GM19463 (cell line): ENCODE data around the gene PRLR.
A peak's percentile ranks its signal among the peaks of the same experiment; 100 is the strongest.

Experiments
- ATAC-seq: cut with Tn5 transposase; IDR thresholded peaks from one replicate; pipeline ENCODE4 v1.9.1; 2021; ENCODE audit warnings: mild to moderate bottlenecking, moderate library complexity; ENCODE audit not compliant: unreplicated experiment

The PRLR gene

GRCh38 chr5:35236770-35237169 is 6.5 kb upstream of the PRLR start:
- no peak for ATAC-seq

- no peak for ATAC-seq
These were observed 3.3 kb upstream of the PRLR start for GRCh38 chr5:35233601-35234000.

- no peak for ATAC-seq
These were observed 2.8 kb upstream of the PRLR start for GRCh38 chr5:35233121-35233520.

GRCh38 chr5:35232124-35232523 is 1.8 kb upstream of the PRLR start:
- ATAC-seq: no peak

- ATAC-seq: peak; percentile 49
These were observed 930 bp downstream of the PRLR start for GRCh38 chr5:35229076-35230037.

- ATAC-seq: no peak
These were observed 2.0 kb downstream of the PRLR start for GRCh38 chr5:35228310-35228709.

GRCh38 chr5:35227720-35228119 is 2.6 kb downstream of the PRLR start:
- no peak for ATAC-seq

- ATAC-seq: no peak
These were observed 6.4 kb downstream of the PRLR start for GRCh38 chr5:35223787-35224395.

- ATAC-seq: no peak
These were observed 9.3 kb downstream of the PRLR start for GRCh38 chr5:35220967-35221366.

- ATAC-seq: no peak
These were observed 11.3 kb downstream of the PRLR start for GRCh38 chr5:35218981-35219380.

GRCh38 chr5:35214051-35214450 is 16.2 kb downstream of the PRLR start:
- ATAC-seq: no peak

GRCh38 chr5:35213608-35214007 is 16.7 kb downstream of the PRLR start:
- no peak for ATAC-seq

GRCh38 chr5:35212122-35212982 is 17.9 kb downstream of the PRLR start:
- ATAC-seq: peak; percentile 61

- ATAC-seq: no peak
These were observed 20.4 kb downstream of the PRLR start for GRCh38 chr5:35209862-35210261.

GRCh38 chr5:35205606-35206005 is 24.7 kb downstream of the PRLR start:
- ATAC-seq: no peak

GRCh38 chr5:35205186-35205585 is 25.1 kb downstream of the PRLR start:
- no peak for ATAC-seq

GRCh38 chr5:35203403-35203802 is 26.9 kb downstream of the PRLR start:
- no peak for ATAC-seq

GRCh38 chr5:35202319-35203111 is 27.8 kb downstream of the PRLR start:
- ATAC-seq: no peak

GRCh38 chr5:35201291-35201690 is 29.0 kb downstream of the PRLR start:
- ATAC-seq: no peak

GRCh38 chr5:35199886-35200285 is 30.4 kb downstream of the PRLR start:
- ATAC-seq: no peak

- ATAC-seq: no peak
These were observed 31.6 kb downstream of the PRLR start for GRCh38 chr5:35198686-35199085.
